HG02642 (cell line): ENCODE data around the gene MAGEF1.

Experiments used
- ATAC-seq: cut with Tn5 transposase; IDR thresholded peaks from one replicate; pipeline ENCODE4 v1.9.1; 2021; ENCODE audit warnings: mild to moderate bottlenecking; ENCODE audit not compliant: unreplicated experiment, poor library complexity

Gene MAGEF1

GRCh38 chr3:184674626-184675025, 37.2 kb downstream of the MAGEF1 start:
- no peak for ATAC-seq

- no peak for ATAC-seq
Observed at GRCh38 chr3:184672977-184673870, 38.6 kb downstream of the MAGEF1 start.

- no peak for ATAC-seq
Observed at GRCh38 chr3:184672335-184672734, 39.5 kb downstream of the MAGEF1 start.

DNA sequence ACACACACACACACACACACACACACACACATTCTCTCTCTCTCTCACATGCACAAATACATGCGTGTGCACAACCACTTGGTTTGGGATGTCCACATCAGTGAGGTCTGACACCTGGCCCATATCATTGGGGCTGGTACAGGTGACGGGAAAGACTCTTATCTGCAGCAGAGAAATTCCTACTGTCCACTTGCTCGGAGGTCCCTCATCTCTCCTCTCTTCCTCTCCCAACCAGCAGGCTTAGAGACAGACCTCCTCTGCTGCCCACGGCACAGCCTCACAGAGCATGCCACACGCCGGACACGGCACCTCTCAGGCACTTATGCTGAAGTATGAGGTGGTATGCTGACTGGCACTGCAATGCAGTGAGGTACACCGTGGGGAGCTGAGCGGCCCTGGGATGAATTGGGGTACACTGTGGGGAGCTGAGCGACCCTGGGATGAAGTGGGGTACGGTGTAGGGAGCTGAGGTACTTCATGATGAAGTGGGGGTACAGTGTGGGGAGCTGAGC, 41.7 kb downstream of the MAGEF1 start:
- ATAC-seq = no peak

- no peak for ATAC-seq
Observed at GRCh38 chr3:184669578-184669977, 42.3 kb downstream of the MAGEF1 start.

DNA sequence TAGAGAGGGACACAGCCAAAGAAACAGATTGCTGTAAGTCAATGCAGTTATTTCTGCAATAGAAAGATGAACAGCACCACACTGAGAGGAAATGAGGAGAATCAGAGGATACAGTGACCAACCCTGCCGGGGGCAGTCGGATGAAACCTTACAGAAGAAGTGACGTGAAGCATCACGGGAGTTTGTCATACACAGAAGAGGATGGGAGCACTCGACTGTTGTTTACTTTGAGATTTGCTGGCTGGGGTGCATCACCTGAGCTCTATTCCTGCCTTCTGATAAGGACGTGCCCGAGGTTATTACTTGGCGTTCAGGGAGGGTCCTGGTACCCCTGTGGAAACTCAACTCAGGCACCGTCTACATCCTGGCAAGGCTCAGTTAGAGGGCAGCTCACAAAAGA, 45.4 kb downstream of the MAGEF1 start:
- ATAC-seq = no peak

GRCh38 chr3:184665101-184665500, 46.8 kb downstream of the MAGEF1 start:
- no peak for ATAC-seq

GRCh38 chr3:184663756-184664155, 48.1 kb downstream of the MAGEF1 start:
- no peak for ATAC-seq

- no peak for ATAC-seq
Observed at GRCh38 chr3:184663356-184663755, 48.5 kb downstream of the MAGEF1 start.

- ATAC-seq = no peak
Observed at GRCh38 chr3:184662187-184662586, 49.7 kb downstream of the MAGEF1 start.

- ATAC-seq = no peak
Observed at GRCh38 chr3:184660931-184661330, 50.9 kb downstream of the MAGEF1 start.
